HG03045 (cell line): ENCODE measurements around the gene LCE5A.
"Not testable (repeated sequence)": the region's sequence is repeated elsewhere in the genome, so short reads cannot be mapped to it uniquely, and the experiment has no call there.

ENCODE experiments used
- ATAC-seq: cut with Tn5 transposase; IDR thresholded peaks from one replicate; pipeline ENCODE4 v1.9.1; 2021; ENCODE audit warnings: mild to moderate bottlenecking, moderate library complexity; ENCODE audit not compliant: unreplicated experiment

The LCE5A gene

GRCh38 chr1:152515434-152515783 lies 4.8 kb downstream of the LCE5A start:
- ATAC-seq: no peak

- no peak for ATAC-seq
Measured at GRCh38 chr1:152516082-152516481, 5.5 kb downstream of the LCE5A start.

GRCh38 chr1:152517237-152517811 lies 6.7 kb downstream of the LCE5A start:
- ATAC-seq: no peak

GRCh38 chr1:152519851-152520250 lies 9.2 kb downstream of the LCE5A start:
- no peak for ATAC-seq

- no peak for ATAC-seq
Measured at GRCh38 chr1:152520561-152521090, 10.0 kb downstream of the LCE5A start.

- no peak for ATAC-seq
Measured at GRCh38 chr1:152525080-152525641, 14.6 kb downstream of the LCE5A start.

GRCh38 chr1:152533327-152533938 lies 22.8 kb downstream of the LCE5A start:
- ATAC-seq: no peak

- ATAC-seq: no peak
Measured at GRCh38 chr1:152535774-152536173, 25.2 kb downstream of the LCE5A start.

GRCh38 chr1:152537496-152537895 lies 26.9 kb downstream of the LCE5A start:
- ATAC-seq: no peak

GRCh38 chr1:152539901-152540300 lies 29.3 kb downstream of the LCE5A start:
- no peak for ATAC-seq

- no peak for ATAC-seq
Measured at GRCh38 chr1:152543820-152544219, 33.2 kb downstream of the LCE5A start.

- no peak for ATAC-seq
Measured at GRCh38 chr1:152546704-152547103, 36.1 kb downstream of the LCE5A start.

- not testable (repeated sequence) for ATAC-seq
Measured at GRCh38 chr1:152548358-152548757, 37.8 kb downstream of the LCE5A start.
